ENCODE results near the gene PHKA2.

The PHKA2 gene

GRCh38 chrX:18961686-18962085 lies 22.2 kb downstream of the PHKA2 start:
- Histone ChIP-seq H3K79me2 (peaks cover 2% of the 10 kb centered on the region), H3K9ac (no peak overlapping the region), H2AFZ (no peak overlapping the region), H3K4me3 (ENCODE audit: low read depth, low read length) (no peak overlapping the region), H3K36me3 (ENCODE audit: control insufficient read depth, insufficient read depth, low read length) (no peaks in the 10 kb centered on the region), H3K9me3 (ENCODE audit: control insufficient read depth, low read length) (no peaks in the 10 kb centered on the region), H3K27ac (no peak overlapping the region), H3K4me2 (ENCODE audit: low read length) (no peak overlapping the region), H3K27me3 (ENCODE audit: control insufficient read depth, insufficient read depth, low read length) (no peaks in the 10 kb centered on the region), H3K4me1 (no peaks in the 10 kb centered on the region)
- TF ChIP-seq CTCF (IDR thresholded peaks at IDR 0.05) = no peak

- H3K4me2 ChIP-seq (ENCODE audit: low read length) = no peak overlapping the region
- H3K27me3 ChIP-seq (ENCODE audit: control insufficient read depth, insufficient read depth, low read length) = no peaks in the 10 kb centered on the region
- no peak overlapping the region for H3K4me3 ChIP-seq (ENCODE audit: low read depth, low read length)
- no peaks in the 10 kb centered on the region for H3K4me1 ChIP-seq
- no peak overlapping the region for H3K9ac ChIP-seq
- H3K79me2 ChIP-seq = no peaks in the 10 kb centered on the region
- no peaks in the 10 kb centered on the region for H3K36me3 ChIP-seq (ENCODE audit: control insufficient read depth, insufficient read depth, low read length)
- TF ChIP-seq CTCF (IDR thresholded peaks at IDR 0.05) = no peak
- H3K27ac ChIP-seq = no peak overlapping the region
- H3K9me3 ChIP-seq (ENCODE audit: control insufficient read depth, low read length) = no peaks in the 10 kb centered on the region
- no peak overlapping the region for H2AFZ ChIP-seq
Measured at GRCh38 chrX:18956303-18957032, 27.4 kb downstream of the PHKA2 start.

- no peak for TF ChIP-seq CTCF (IDR thresholded peaks at IDR 0.05)
- Histone ChIP-seq H3K27ac (no peak overlapping the region), H3K36me3 (ENCODE audit: control insufficient read depth, insufficient read depth, low read length) (no peaks in the 10 kb centered on the region), H3K79me2 (no peaks in the 10 kb centered on the region), H3K9ac (no peak overlapping the region), H2AFZ (no peak overlapping the region), H3K9me3 (ENCODE audit: control insufficient read depth, low read length) (no peaks in the 10 kb centered on the region), H3K4me3 (ENCODE audit: low read depth, low read length) (no peak overlapping the region), H3K27me3 (ENCODE audit: control insufficient read depth, insufficient read depth, low read length) (no peaks in the 10 kb centered on the region), H3K4me2 (ENCODE audit: low read length) (no peak overlapping the region), H3K4me1 (no peaks in the 10 kb centered on the region)
Measured at GRCh38 chrX:18955676-18956075, 28.2 kb downstream of the PHKA2 start.

- H3K4me2 ChIP-seq (ENCODE audit: low read length) = no peak overlapping the region
- no peak for TF ChIP-seq CTCF (IDR thresholded peaks at IDR 0.05)
- H3K27ac ChIP-seq = no peak overlapping the region
- no peak overlapping the region for H2AFZ ChIP-seq
- H3K4me1 ChIP-seq = no peaks in the 10 kb centered on the region
- H3K79me2 ChIP-seq = no peaks in the 10 kb centered on the region
- H3K27me3 ChIP-seq (ENCODE audit: control insufficient read depth, insufficient read depth, low read length) = no peaks in the 10 kb centered on the region
- H3K9me3 ChIP-seq (ENCODE audit: control insufficient read depth, low read length) = no peaks in the 10 kb centered on the region
- no peaks in the 10 kb centered on the region for H3K36me3 ChIP-seq (ENCODE audit: control insufficient read depth, insufficient read depth, low read length)
- H3K9ac ChIP-seq = no peak overlapping the region
- no peak overlapping the region for H3K4me3 ChIP-seq (ENCODE audit: low read depth, low read length)
Measured at GRCh38 chrX:18951032-18951431, 32.9 kb downstream of the PHKA2 start.

- Histone ChIP-seq H3K36me3 (ENCODE audit: control insufficient read depth, insufficient read depth, low read length) (no peaks in the 10 kb centered on the region), H3K27me3 (ENCODE audit: control insufficient read depth, insufficient read depth, low read length) (no peaks in the 10 kb centered on the region), H3K4me3 (ENCODE audit: low read depth, low read length) (no peak overlapping the region)
Measured at GRCh38 chrX:18949944-18950301, 34.0 kb downstream of the PHKA2 start.

More at GRCh38 chrX:18949944-18950301, 34.0 kb downstream of the PHKA2 start:
- H3K9me3 ChIP-seq (ENCODE audit: control insufficient read depth, low read length) = no peaks in the 10 kb centered on the region
- H3K4me1 ChIP-seq = no peaks in the 10 kb centered on the region
- no peak for TF ChIP-seq CTCF (IDR thresholded peaks at IDR 0.05)
- H3K79me2 ChIP-seq = no peaks in the 10 kb centered on the region
- H3K27ac ChIP-seq = no peak overlapping the region
- no peak overlapping the region for H3K4me2 ChIP-seq (ENCODE audit: low read length)
- no peak overlapping the region for H3K9ac ChIP-seq
- H2AFZ ChIP-seq = no peak overlapping the region
